CD4-positive, alpha-beta memory T cell (primary cell): ENCODE results near the gene CCDC88C. TPM values are rescaled to one million over a fixed set of nuclear protein-coding genes. Genes with fewer than 3 reads are reported as not detected.

Experiments
- CTCF ChIA-PET: fragments of 350-600 bp; sonication (Branson Sonifier 250); formaldehyde crosslinking; loops from one replicate; lab custom pipeline; 2021; ENCODE audit warnings: inconsistent platforms; ENCODE audit not compliant: partially characterized antibody; lab: Charles Lee
- POLR2A ChIA-PET: fragments of 350-600 bp; sonication (Branson Sonifier 250); formaldehyde crosslinking; loops from one replicate; lab custom pipeline; 2021; ENCODE audit not compliant: partially characterized antibody; lab: Charles Lee
- DNase-seq, 5 donors: peaks; one replicate each; pipeline versions ENCODE4 v3.0.0 to v3.0.0-alpha.2; 2020 to 2022; ENCODE audit warnings: mixed read lengths in 1 of 5
- H3K27ac ChIP-seq: one replicate; pipeline ENCODE4 v1.7.0; 2013; ENCODE audit warnings: low read depth, low read length
- H3K27me3 ChIP-seq: 2 replicates; pipeline ENCODE4 v1.7.0; 2013; ENCODE audit warnings: mild to moderate bottlenecking, low read length, moderate library complexity; ENCODE audit not compliant: insufficient read depth
- H3K36me3 ChIP-seq: 2 replicates; pipeline ENCODE4 v1.7.0; 2013; ENCODE audit warnings: mild to moderate bottlenecking, low read length, moderate library complexity; ENCODE audit not compliant: insufficient read depth
- H3K4me1 ChIP-seq: 2 replicates; pipeline ENCODE4 v1.7.0; 2013; ENCODE audit warnings: mild to moderate bottlenecking, low read length, moderate library complexity; ENCODE audit not compliant: insufficient read depth
- H3K4me3 ChIP-seq, 2 donors: one replicate each; pipeline ENCODE4 v1.7.0; 2013; ENCODE audit warnings: low read length in 2 of 2, mild to moderate bottlenecking in 1 of 2
- H3K9me3 ChIP-seq, 2 donors: one replicate each; pipeline ENCODE4 v1.7.0; 2013; ENCODE audit warnings: low read length in 2 of 2, control low read depth in 1 of 2; ENCODE audit not compliant: control insufficient read depth in 1 of 2
- H3K27ac Mint-ChIP-seq, 7 donors: one replicate each; pipeline ENCODE4 v1.8.0; 2020 to 2021; ENCODE audit warnings: mixed read lengths in 7 of 7, mild to moderate bottlenecking in 6 of 7, inconsistent platforms in 3 of 7, moderate library complexity in 3 of 7
- H3K27me3 Mint-ChIP-seq, 2 donors: one replicate each; pipeline ENCODE4 v1.8.0; 2020 to 2021; ENCODE audit warnings: mixed read lengths in 2 of 2
- H3K36me3 Mint-ChIP-seq, 2 donors: one replicate each; pipeline ENCODE4 v1.8.0; 2020 to 2021; ENCODE audit warnings: mixed read lengths in 2 of 2, inconsistent platforms in 1 of 2, mild to moderate bottlenecking in 1 of 2
- H3K4me1 Mint-ChIP-seq, 4 donors: one replicate each; pipeline ENCODE4 v1.8.0; 2020 to 2021; ENCODE audit warnings: mixed read lengths in 4 of 4, mild to moderate bottlenecking in 1 of 4
- H3K4me3 Mint-ChIP-seq, 8 donors: one replicate each; pipeline ENCODE4 v1.8.0; 2020 to 2021; ENCODE audit warnings: mixed read lengths in 8 of 8, mild to moderate bottlenecking in 7 of 8, moderate library complexity in 6 of 8, inconsistent platforms in 3 of 8
- H3K9me3 Mint-ChIP-seq, 8 donors: one replicate each; pipeline ENCODE4 v1.8.0; 2020 to 2021; ENCODE audit warnings: mixed read lengths in 8 of 8, mild to moderate bottlenecking in 5 of 8, inconsistent platforms in 3 of 8, moderate library complexity in 1 of 8
- intact Hi-C: fragments of 100-400 bp; cut with micrococcal nuclease; formaldehyde crosslinking; loops from one replicate; pipeline ENCODE4 v1.15.1; 2023
- polyA plus RNA-seq, 2 donors: library from polyadenylated mRNA; unstranded; fragments of 300-500 nt; fragmentation: Illumina TruSeq; gene quantifications; one replicate each; pipeline ENCODE4 v1.2.3, GENCODE V29; 2021
- total RNA-seq, 2 experiments: library from RNA; stranded (reverse); gene quantifications; one replicate each; pipeline ENCODE4 v1.2.3, GENCODE V29; 2021

Gene CCDC88C
- total and polyA plus RNA-seq, 4 experiments from 2014 or later: 17.1 to 293 (median 161) TPM

DNA sequence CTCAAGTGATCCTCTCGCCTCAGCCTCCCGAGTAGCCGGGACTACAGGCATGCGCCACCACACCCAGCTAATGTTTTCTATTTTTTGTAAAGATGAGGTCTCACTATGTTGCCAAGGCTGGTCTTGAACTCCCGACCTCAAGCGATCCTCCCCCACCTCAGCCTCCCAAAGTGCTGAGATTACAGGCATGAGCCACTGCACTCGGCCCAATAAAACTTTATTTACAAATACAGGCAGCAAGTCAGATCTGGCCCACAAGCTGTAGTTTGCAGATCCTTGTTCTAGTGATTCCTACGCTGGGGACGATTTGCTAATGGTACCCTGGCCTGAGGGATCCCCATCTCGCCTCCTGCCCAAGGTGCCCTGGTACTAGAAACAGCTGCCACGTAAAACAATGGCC, 74.6 kb downstream of the CCDC88C start:
- ChIA-PET CTCF (interaction anchor here (1.1 to 6.6 kb wide), 5 partner anchors 8 to 36 kb away, joined by 3 to 36 read pairs (median 5); no protein-coding TSS in a partner anchor), POLR2A (interaction anchor here (0.8 to 3.6 kb wide), 6 partner anchors 9 to 36 kb away, joined by 3 to 14 read pairs (median 4); no protein-coding TSS in a partner anchor)
- H3K9me3 ChIP-seq: no peaks in the 10 kb centered on the region
- H3K27ac ChIP-seq: no peak overlapping the region
- Mint-ChIP-seq H3K36me3 (peaks cover 16 to 73% of the 10 kb centered on the region in 2 donors), H3K27me3 (no peaks in the 10 kb centered on the region), H3K9me3 (peaks cover 0 to 2% (median 0%) of the 10 kb centered on the region in 8 donors), H3K4me3 (no peak overlapping the region), H3K4me1 (peaks cover 19 to 51% (median 28%) of the 10 kb centered on the region in 4 donors), H3K27ac (peak overlapping the region in 2 of 7 donors; percentile 53 to 79)
- peaks cover 54% of the 10 kb centered on the region for H3K36me3 ChIP-seq
- DNase-seq: no peak
- no peak overlapping the region for H3K4me3 ChIP-seq
- H3K4me1 ChIP-seq: peaks cover 33% of the 10 kb centered on the region
- intact Hi-C loops: no loop called here
- no peaks in the 10 kb centered on the region for H3K27me3 ChIP-seq

DNA sequence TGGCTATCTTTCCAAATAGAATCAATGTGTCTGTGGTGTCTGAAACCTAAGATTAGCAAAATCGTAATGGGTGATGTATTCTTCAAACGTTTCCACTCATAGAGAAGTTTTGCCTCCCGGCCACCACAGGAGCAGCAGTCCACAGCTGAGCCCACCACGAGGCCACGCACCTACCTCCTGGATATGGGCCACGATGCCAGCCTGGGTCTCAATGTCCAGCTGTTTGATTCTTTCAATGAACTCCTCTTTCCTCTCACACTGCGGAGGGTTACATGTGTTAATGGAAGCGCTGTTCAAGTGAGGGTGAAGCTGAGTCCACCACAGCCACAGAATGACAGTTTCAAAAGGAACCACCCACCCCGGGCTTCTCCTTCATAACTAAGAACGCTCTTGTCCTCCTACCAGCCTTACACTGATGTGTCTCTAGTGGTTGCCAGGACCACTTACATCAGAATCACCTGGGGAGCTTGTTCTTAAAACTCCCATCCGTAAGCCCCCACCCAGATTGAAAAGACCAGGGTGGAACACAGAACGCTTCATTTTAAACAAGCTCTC, 75.3 kb downstream of the CCDC88C start:
- no peak for DNase-seq
- H3K36me3 ChIP-seq: peaks cover 62% of the 10 kb centered on the region
- peaks cover 16 to 79% of the 10 kb centered on the region in 2 donors for H3K36me3 Mint-ChIP-seq
- H3K4me3 Mint-ChIP-seq: no peak overlapping the region
- H3K27ac Mint-ChIP-seq: peak overlapping the region in 5 of 7 donors; percentile 22 to 79 (median 31)
- H3K27me3 ChIP-seq: no peaks in the 10 kb centered on the region
- no peak overlapping the region for H3K4me3 ChIP-seq
- CTCF ChIA-PET: interaction anchor here (1.1 to 6.6 kb wide), 5 partner anchors 9 to 36 kb away, joined by 3 to 36 read pairs (median 5); no protein-coding TSS in a partner anchor
- peak overlapping the region; percentile 20 for H3K27ac ChIP-seq
- H3K27me3 Mint-ChIP-seq: no peaks in the 10 kb centered on the region
- H3K9me3 ChIP-seq: no peaks in the 10 kb centered on the region
- H3K4me1 ChIP-seq: peaks cover 32% of the 10 kb centered on the region
- peaks cover 17 to 46% (median 25%) of the 10 kb centered on the region in 4 donors for H3K4me1 Mint-ChIP-seq
- H3K9me3 Mint-ChIP-seq: peaks cover 0 to 2% (median 0%) of the 10 kb centered on the region in 8 donors
- intact Hi-C loops: no loop called here
- POLR2A ChIA-PET: interaction anchor here (1.2 to 3.6 kb wide), 4 partner anchors 10 to 18 kb away, joined by 3 to 14 read pairs (median 5); no protein-coding TSS in a partner anchor

- peaks cover 67% of the 10 kb centered on the region for H3K36me3 ChIP-seq
- H3K9me3 ChIP-seq: no peaks in the 10 kb centered on the region
- H3K9me3 Mint-ChIP-seq: peaks cover 0 to 2% (median 0%) of the 10 kb centered on the region in 8 donors
- H3K27me3 ChIP-seq: no peaks in the 10 kb centered on the region
- ChIA-PET POLR2A (interaction anchor here (1.2 to 3.6 kb wide), 4 partner anchors 10 to 18 kb away, joined by 3 to 14 read pairs (median 5); no protein-coding TSS in a partner anchor), CTCF (interaction anchor here (1.1 to 6.6 kb wide), 5 partner anchors 13 to 37 kb away, joined by 3 to 36 read pairs (median 5); no protein-coding TSS in a partner anchor)
- peaks cover 16 to 79% of the 10 kb centered on the region in 2 donors for H3K36me3 Mint-ChIP-seq
- H3K27ac Mint-ChIP-seq: peak overlapping the region in 2 of 7 donors; percentile 23 to 64
- no peak overlapping the region for H3K4me3 ChIP-seq
- H3K27ac ChIP-seq: no peak overlapping the region
- H3K4me1 Mint-ChIP-seq: peaks cover 12 to 41% (median 20%) of the 10 kb centered on the region in 4 donors
- intact Hi-C loops: no loop called here
- no peak overlapping the region for H3K4me3 Mint-ChIP-seq
- no peaks in the 10 kb centered on the region for H3K27me3 Mint-ChIP-seq
- H3K4me1 ChIP-seq: peaks cover 27% of the 10 kb centered on the region
- no peak for DNase-seq
These were observed 75.9 kb downstream of the CCDC88C start for GRCh38 chr14:91341751-91342154.

GRCh38 chr14:91341334-91341733, 76.3 kb downstream of the CCDC88C start:
- peaks cover 16 to 77% of the 10 kb centered on the region in 2 donors for H3K36me3 Mint-ChIP-seq
- Histone ChIP-seq H3K27ac (no peak overlapping the region), H3K4me3 (no peak overlapping the region), H3K36me3 (peaks cover 72% of the 10 kb centered on the region), H3K9me3 (no peaks in the 10 kb centered on the region), H3K4me1 (peaks cover 23% of the 10 kb centered on the region), H3K27me3 (no peaks in the 10 kb centered on the region)
- ChIA-PET CTCF (interaction anchor here (2.0 to 6.6 kb wide), 3 partner anchors 14 to 24 kb away, joined by 5 to 36 read pairs (median 21); no protein-coding TSS in a partner anchor), POLR2A (interaction anchor here (1.2 to 3.6 kb wide), 3 partner anchors 11 to 74 kb away, joined by 3 to 14 read pairs (median 3); no protein-coding TSS in a partner anchor)
- no peak for DNase-seq
- intact Hi-C loops: no loop called here
- peaks cover 12 to 37% (median 18%) of the 10 kb centered on the region in 4 donors for H3K4me1 Mint-ChIP-seq
- peaks cover 0 to 2% (median 0%) of the 10 kb centered on the region in 8 donors for H3K9me3 Mint-ChIP-seq
- H3K4me3 Mint-ChIP-seq: no peak overlapping the region
- H3K27me3 Mint-ChIP-seq: no peaks in the 10 kb centered on the region
- H3K27ac Mint-ChIP-seq: peak overlapping the region in 1 of 7 donors; percentile 64

GRCh38 chr14:91339671-91340369, 77.8 kb downstream of the CCDC88C start:
- DNase-seq: no peak
- H3K4me3 ChIP-seq: no peak overlapping the region
- H3K27ac ChIP-seq: no peak overlapping the region
- ChIA-PET POLR2A (interaction anchor here (1.3 to 5.0 kb wide), 4 partner anchors 9 to 76 kb away, joined by 3 to 29 read pairs (median 12); no protein-coding TSS in a partner anchor), CTCF (interaction anchor here (1.3 to 6.6 kb wide), 5 partner anchors 16 to 58 kb away, joined by 3 to 36 read pairs (median 7); no protein-coding TSS in a partner anchor)
- peaks cover 25 to 81% of the 10 kb centered on the region in 2 donors for H3K36me3 Mint-ChIP-seq
- intact Hi-C loops: no loop called here
- H3K9me3 ChIP-seq: no peaks in the 10 kb centered on the region
- H3K27me3 ChIP-seq: no peaks in the 10 kb centered on the region
- no peaks in the 10 kb centered on the region for H3K27me3 Mint-ChIP-seq
- H3K36me3 ChIP-seq: peaks cover 87% of the 10 kb centered on the region
- H3K4me1 ChIP-seq: peaks cover 15% of the 10 kb centered on the region
- H3K27ac Mint-ChIP-seq: peak overlapping the region in 5 of 7 donors; percentile 42 to 78 (median 63)
- H3K4me1 Mint-ChIP-seq: peaks cover 13 to 36% (median 17%) of the 10 kb centered on the region in 4 donors
- no peak overlapping the region for H3K4me3 Mint-ChIP-seq
- peaks cover 0 to 2% (median 0%) of the 10 kb centered on the region in 8 donors for H3K9me3 Mint-ChIP-seq

- DNase-seq: no peak
- Histone ChIP-seq H3K27me3 (no peaks in the 10 kb centered on the region), H3K4me3 (no peak overlapping the region), H3K9me3 (no peaks in the 10 kb centered on the region), H3K4me1 (peaks cover 21% of the 10 kb centered on the region), H3K36me3 (peaks cover 94% of the 10 kb centered on the region), H3K27ac (no peak overlapping the region)
- POLR2A ChIA-PET: interaction anchor here (1.9 to 5.0 kb wide), 3 partner anchors 11 to 14 kb away, joined by 6 to 29 read pairs (median 11); no protein-coding TSS in a partner anchor
- CTCF ChIA-PET: interaction anchor here (1.0 to 3.1 kb wide), 4 partner anchors 11 to 78 kb away, joined by 3 to 14 read pairs (median 3); partner anchors contain the start of gene CCDC88C
- Mint-ChIP-seq H3K4me1 (peaks cover 10 to 36% (median 15%) of the 10 kb centered on the region in 4 donors), H3K9me3 (peaks cover 0 to 2% (median 0%) of the 10 kb centered on the region in 8 donors), H3K27me3 (no peaks in the 10 kb centered on the region), H3K4me3 (no peak overlapping the region), H3K27ac (peak overlapping the region in 4 of 7 donors; percentile 13 to 68 (median 50)), H3K36me3 (peaks cover 26 to 83% of the 10 kb centered on the region in 2 donors)
- intact Hi-C loops: no loop called here
These were observed 78.5 kb downstream of the CCDC88C start for GRCh38 chr14:91339076-91339475.
